ENCODE data around the gene MACO1. TPM values are rescaled to one million over a fixed set of nuclear protein-coding genes. Genes with fewer than 3 reads are reported as not detected.

Gene MACO1
- total and polyA plus RNA-seq, 2 of the 13 experiments (the other 11 are each of a cell fraction or from before 2014, with no cell fraction given), result 9.7 to 17.0 TPM

DNA sequence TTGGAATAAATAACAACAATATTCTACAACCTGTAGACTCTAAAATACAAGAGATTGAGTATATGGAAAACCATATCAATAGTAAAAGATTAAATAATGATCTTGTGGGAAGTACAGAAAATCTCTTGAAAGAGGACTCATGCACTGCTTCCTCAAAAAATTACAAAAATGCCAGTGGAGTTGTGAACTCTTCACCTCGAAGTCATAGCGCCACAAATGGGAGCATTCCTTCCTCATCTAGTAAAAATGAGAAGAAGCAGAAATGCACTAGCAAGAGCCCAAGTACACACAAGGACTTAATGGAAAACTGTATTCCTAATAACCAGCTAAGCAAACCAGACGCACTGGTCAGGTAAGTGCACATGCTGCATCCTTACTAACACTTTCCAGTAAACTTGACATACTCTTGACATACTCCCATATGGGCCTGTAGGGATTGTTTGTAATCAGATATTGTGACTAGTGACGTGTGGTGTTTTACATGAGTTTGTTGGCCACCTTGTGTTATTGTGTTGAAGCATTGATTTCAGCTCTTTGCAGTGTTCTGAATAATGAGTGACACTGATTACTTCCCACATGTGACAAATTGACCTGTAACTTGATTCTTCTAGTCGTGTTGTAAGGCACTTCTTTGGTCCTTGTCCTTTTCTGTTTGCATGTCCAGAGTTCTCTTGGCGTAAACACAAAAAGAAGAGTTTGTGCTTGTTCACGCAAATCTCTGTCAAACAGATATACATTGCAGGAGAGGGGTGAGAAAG, 28.0 kb downstream of the MACO1 start (continued):
- TF ChIP-seq TCF7L2 (IDR thresholded peaks at IDR 0.05; ENCODE audit: low read depth, low read length) (no peak), FOXK1 (CRISPR knock-in tag; IDR thresholded peaks at IDR 0.05; ENCODE audit: borderline replicate concordance, low read depth) (peak; percentile 73; the same call in 1 of the 2 replicates), GABPA (IDR thresholded peaks at IDR 0.05; ENCODE audit: low read depth, low read length) (no peak), GABPA (CRISPR knock-in tag; IDR thresholded peaks at IDR 0.05; ENCODE audit: low read depth) (no peak), POLR2G (IDR thresholded peaks at IDR 0.05; ENCODE audit: low read depth, low read length) (no peak), CAMTA2 (CRISPR knock-in tag; IDR thresholded peaks at IDR 0.05; ENCODE audit: borderline replicate concordance) (no peak), KLF15 (CRISPR knock-in tag; IDR thresholded peaks at IDR 0.05; ENCODE audit: borderline replicate concordance) (no peak), EEA1 (CRISPR knock-in tag; IDR thresholded peaks at IDR 0.05; ENCODE audit: borderline replicate concordance) (no peak), RXRB (CRISPR knock-in tag; IDR thresholded peaks at IDR 0.05; ENCODE audit: borderline replicate concordance) (peak; percentile 49; the same call in 1 of the 2 replicates), NBN (conservative IDR thresholded peaks at IDR 0.05) (no peak), BRF2 (CRISPR knock-in tag; IDR thresholded peaks at IDR 0.05) (no peak), ZNF124 (CRISPR knock-in tag; IDR thresholded peaks at IDR 0.05) (no peak), ZNF251 (CRISPR knock-in tag; IDR thresholded peaks at IDR 0.05) (no peak), GATAD2A (CRISPR knock-in tag; IDR thresholded peaks at IDR 0.05) (0 out of 2 replicates have a peak, but pooled peaks have one; percentile 47), HNF4A (CRISPR knock-in tag; IDR thresholded peaks at IDR 0.05) (peak; percentile 92), POLR2A (IDR thresholded peaks at IDR 0.05; ENCODE audit: insufficient read depth in 1 of 2, low read depth in 2 of 2, low read length in 2 of 2) (no peak), ZNF703 (CRISPR knock-in tag; IDR thresholded peaks at IDR 0.05; ENCODE audit: borderline replicate concordance) (no peak), RBM22 (optimal IDR thresholded peaks at IDR 0.05; ENCODE audit: low read length) (no peak)
- TF ChIP-seq, protein P1, sequence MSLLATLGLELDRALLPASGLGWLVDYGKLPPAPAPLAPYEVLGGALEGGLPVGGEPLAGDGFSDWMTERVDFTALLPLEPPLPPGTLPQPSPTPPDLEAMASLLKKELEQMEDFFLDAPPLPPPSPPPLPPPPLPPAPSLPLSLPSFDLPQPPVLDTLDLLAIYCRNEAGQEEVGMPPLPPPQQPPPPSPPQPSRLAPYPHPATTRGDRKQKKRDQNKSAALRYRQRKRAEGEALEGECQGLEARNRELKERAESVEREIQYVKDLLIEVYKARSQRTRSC (CRISPR knock-in tag; IDR thresholded peaks at IDR 0.05; ENCODE audit: low read depth), result no peak
- TF ChIP-seq, protein P2, sequence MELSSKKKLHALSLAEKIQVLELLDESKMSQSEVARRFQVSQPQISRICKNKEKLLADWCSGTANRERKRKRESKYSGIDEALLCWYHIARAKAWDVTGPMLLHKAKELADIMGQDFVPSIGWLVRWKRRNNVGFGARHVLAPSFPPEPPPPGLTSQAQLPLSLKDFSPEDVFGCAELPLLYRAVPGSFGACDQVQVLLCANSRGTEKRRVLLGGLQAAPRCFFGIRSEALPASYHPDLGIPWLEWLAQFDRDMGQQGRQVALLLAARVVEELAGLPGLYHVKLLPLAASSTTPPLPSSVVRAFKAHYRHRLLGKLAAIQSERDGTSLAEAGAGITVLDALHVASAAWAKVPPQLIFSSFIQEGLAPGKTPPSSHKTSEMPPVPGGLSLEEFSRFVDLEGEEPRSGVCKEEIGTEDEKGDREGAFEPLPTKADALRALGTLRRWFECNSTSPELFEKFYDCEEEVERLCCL (CRISPR knock-in tag; IDR thresholded peaks at IDR 0.05; ENCODE audit: borderline replicate concordance), result no peak
- TF ChIP-seq, protein P3, sequence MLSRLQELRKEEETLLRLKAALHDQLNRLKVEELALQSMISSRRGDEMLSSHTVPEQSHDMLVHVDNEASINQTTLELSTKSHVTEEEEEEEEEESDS (CRISPR knock-in tag; IDR thresholded peaks at IDR 0.05; ENCODE audit: borderline replicate concordance), result no peak

All from HepG2 (cell line).